GM18870 (cell line): Measurements from ENCODE around the gene MAP3K14.

Experiments used
- ATAC-seq: cut with Tn5 transposase; IDR thresholded peaks from one replicate; pipeline ENCODE4 v1.9.1; 2021; ENCODE audit warnings: moderate library complexity; ENCODE audit not compliant: unreplicated experiment

MAP3K14 gene

DNA sequence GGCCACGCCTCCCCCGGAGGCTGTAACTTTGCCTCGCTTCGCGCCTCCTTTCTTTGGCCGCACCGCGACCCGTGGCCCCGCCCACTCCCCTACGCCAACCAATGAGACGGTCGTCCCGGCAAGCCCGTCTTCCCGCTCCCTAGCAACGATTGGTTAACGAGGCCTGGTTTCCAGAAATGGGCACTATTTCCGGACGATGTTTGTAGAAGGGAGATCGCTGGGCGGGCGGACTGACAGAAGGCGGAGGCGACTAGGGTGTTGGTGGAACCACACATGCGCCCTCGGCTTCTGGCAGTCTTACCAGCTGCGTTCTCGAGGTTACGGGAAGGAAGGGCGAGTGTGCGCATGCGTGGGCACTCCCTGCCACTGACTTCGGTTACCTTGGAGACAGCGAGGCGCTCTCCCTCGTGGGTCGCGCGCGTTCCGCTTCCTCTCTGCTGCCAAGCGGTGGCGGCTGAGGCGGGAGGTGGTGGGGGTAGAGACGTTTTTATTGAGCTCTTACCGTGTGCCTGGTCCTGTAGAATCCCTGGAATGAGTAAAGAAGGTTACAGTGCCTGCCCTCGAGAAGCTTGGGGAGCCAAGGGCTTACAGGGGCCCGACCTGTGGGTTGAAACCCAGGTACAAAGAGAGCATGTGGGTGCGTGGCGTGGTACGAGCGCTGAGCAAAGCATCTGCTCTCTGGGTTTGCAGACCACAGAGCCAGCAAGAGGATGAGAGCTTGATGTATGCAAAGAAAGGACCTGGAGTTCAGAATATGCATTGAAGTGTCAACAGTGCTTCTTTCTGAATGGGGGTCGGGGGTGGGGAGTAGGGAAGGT lies 500 bp upstream of the MAP3K14 start:
- ATAC-seq: peak; percentile 83

DNA sequence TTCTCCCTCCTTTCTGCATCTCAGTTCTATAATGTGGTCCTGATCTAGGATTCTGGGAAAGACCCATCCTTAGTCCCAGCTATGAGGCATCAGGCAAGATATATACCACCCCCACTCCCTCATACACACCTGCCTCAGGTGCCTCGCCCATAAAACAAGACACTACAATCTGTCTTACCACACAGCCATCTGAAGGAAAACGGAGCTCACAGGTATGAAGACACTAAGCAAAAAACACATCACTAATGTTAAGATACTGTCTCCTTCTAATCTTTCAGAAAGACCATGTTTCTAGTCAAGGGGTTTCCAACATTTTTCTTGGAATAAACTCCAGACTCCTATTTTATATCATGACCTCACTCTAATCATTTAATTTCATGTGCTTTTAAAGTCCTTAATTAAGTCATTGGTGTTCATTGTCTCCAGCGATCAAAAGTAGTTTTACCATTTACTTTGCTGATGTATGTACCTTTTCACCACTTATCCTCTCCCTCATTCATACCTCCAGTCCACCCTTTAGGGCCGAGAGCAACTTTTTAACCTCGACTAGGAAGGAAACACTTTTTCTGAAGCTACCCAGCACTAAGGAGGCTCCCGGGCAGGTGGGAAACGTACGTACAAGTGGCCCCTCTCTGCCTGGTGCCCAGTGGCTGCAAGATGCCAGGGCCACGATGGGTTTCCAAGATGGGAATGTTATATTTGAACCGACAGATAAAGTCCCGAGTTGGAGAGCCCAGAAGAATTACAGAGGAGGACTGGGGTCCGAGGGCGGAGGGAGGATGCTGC lies 979 bp downstream of the MAP3K14 start:
- ATAC-seq: no peak

DNA sequence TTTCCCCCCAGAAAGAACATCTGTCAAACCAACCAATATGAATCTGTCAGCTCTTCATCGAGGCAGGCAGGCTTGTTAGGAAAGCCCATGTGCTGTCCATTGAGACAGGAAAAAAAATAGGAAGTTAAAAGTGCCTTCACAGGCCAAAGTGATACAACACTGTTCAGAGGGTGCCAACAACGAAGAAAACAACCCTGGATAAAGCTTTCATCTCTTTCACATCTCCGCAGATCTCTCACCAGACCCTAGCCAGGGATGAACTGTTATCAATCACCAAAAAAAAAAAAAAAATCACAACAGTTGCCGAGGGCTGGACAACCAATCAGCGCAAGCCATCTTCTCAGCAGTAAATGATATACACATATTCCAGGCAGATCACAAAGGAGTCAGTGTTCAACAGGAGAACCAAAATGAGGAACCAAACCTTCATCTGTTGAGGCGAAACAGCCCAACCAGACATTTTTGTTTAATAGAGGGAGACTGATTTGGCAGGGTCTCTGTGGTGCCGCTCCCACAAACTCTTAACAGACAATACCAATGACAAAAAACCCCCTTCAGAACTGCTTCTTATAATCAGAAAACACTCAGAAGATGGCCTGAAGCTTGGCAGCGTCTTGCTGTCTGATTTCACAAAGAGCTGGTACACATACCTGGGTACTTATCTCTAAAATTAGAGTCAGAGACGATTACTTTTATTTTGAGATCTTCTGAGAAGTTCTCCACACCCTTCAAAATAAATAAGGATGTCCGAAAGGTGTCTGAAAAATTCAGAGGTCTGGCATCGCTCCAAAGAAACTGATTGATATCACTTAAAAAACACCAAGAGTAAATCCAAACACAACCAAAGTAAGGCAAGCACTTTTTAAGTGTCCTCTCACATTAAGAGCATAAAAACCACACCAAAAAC lies 1.8 kb downstream of the MAP3K14 start:
- no peak for ATAC-seq

DNA sequence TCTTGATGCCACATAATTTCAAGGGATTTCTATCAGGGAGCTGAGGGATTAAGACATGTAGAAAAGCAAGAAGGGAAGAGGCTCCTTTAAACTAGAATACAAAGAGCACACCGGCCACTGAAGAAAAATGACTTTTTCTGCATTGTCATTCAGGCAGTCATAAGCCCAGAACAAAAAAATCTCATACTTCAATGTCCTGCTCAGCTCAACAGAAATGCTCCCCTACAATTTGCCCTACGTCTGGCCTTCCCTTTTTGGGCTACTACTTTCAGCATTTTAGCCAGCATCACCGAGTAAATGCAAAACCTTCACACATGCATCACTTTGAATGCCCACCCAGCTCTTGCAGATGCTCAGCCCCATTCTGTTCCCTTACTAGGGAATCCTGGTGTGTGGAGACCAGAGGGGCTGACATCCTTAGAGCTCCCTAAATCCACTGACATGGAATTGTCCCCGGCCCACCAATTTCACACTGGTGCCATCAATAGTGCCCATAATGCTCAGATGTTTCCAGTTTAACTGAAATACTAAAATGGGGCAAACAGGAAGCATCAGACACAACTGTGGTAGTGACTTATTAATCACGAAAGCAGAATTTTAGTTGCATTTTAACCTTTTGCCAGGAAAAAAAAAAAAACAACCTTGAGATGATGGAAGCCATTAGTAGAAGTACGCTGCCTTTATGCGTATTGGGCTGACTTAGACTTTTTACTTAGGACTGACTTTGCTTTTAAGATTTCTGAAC lies 2.7 kb downstream of the MAP3K14 start:
- no peak for ATAC-seq

DNA sequence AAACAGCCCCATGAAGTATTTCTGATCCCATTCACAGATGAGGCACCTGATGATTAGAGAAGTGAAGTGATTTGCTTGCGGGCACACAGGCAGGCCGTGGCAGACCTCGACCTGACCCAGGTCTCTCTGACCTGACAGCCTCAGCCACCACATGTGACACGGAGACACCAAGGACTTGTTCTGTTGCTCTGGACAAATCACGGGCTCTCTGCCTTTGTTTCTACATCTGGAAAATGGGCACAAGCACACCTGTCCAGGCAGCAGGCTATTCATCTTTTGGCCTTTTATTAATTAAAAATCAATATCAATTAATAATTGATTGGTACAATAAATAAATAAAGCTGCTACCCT lies 3.4 kb downstream of the MAP3K14 start:
- no peak for ATAC-seq

DNA sequence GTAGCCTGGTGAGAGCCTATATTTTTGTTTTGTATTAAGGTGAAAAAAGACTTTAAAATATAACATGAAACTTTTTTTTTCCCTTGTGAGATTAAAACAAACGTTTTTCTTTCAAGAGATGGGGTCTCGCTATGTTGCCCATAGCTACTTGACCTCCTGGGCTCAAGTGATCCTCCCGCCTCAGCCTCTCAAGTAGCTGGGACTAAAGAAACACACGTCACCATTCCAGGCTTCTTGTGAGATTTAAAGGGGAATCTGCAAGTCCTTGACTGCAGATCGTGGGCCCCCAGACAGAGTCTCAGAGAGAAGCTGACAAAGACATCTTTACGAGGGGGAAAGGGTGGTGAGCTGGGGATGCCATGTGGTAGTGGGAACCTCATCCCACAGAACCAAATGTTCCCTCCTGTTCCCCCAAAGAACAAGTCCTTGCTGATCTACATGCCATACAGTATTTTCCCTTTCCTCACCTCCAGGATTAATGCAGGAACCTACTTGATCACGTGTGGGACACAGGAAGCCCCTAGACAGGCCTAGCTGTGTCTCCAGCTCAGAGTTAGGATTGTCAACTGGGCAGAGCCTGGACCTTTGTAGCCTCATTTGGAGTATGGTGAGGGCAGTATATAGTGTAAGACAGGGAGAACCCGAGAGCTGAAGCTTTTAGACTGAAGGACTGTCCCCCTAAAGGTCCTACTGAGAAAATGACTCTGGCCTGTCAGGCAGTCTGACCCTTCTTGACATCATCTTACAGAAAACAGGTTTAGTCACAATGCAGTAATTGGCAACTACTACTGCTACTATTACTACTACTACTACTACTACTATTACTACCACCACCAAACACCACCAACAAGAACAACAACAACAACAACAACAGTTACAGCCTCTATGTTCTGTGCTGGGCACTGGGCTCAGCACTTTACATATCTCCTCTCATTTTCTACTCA lies 4.1 kb downstream of the MAP3K14 start:
- no peak for ATAC-seq

DNA sequence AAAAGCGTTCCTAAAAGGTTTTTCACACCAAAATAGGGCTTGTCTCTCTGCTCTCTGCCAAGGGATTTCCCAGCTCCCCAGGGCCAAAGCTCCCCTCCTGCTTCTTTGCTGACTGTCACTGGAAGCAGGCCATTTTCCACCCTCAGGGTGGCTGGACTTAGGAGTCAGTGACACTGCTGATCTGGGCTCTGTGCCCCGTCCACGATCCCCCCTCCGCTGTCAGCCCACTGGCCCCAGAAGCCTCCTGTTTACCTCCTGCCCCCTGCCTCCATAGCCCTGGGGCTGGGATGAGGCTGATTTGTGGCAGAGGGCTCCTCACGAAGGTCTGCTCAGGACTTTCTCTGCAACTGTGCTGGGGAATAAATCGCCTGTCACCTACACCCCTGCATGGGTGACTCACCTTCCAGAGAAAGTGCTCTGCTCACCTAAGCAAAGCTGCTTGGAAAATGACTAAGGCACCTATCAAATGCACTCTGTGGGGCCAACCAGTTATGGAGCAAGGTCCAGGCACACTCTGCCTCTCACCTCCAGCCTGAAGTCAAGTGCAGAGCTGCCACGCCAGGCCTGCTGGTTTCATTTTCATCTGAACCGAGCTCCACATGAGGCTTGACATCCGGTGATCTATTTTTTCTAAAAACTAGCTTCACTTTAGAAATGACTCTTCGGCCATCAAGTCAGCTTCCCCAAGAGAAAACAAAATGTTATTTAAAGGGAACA lies 4.9 kb downstream of the MAP3K14 start:
- ATAC-seq: no peak

DNA sequence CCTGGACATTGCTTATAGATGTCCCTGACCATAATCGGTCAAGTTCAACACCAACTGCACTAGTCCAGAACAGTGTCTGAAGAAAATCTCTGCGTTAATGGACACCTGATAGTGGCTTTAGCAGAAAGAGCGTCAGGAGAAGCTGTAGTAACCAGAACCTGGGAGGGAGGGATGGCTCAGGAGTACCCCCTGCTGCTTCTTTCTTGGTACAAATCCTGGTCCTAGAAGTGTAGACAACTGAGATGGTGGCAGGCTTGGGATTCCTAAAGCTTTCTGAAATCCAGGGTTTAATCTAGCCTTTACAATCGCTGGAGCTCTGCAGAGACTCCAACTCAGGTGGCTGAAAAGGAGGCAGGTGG lies 5.4 kb downstream of the MAP3K14 start:
- ATAC-seq: no peak

DNA sequence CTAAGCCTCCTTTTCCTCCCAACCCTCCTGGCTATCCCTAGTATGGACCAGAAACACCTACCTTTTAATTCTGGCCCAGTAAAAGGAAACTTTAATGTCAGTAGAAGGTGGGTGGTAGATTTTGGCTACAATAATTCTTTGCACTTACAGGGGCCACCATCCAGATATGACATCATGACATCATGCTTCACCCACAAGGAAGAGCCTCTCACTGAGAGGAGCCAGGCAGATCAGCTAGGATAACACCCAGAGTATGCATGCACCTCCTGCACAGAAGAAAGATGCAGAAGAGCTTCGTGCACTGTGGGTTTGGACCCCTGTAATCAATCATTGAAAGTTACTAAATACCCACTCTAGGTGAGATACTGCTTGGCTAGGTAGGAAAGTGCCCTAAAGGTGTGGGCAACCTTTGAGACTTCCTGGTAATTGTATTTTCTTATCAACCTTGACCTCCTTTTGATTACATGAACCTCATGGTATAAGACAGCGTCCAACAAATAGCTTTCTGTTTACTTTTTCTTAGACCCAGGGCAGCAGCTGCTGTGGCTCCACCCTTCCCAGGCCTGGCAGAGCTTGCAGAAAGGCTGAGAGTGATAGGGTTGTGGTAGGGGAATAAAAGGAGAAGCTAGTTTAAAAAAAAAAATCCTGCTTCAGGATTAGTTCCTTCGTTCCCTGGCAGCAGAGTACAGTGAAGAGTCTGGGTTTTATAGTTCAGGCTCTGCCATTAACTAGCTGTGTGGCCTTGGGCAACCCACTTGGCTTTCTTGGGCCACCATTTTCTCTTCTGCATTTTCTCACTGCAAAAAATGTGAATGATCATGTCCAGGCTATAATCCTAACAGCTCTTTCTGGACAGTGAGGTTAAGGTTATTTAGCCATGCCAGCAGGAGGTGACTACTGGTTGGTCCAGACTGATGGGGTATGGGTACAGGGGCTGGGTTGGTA lies 6.2 kb downstream of the MAP3K14 start:
- no peak for ATAC-seq

DNA sequence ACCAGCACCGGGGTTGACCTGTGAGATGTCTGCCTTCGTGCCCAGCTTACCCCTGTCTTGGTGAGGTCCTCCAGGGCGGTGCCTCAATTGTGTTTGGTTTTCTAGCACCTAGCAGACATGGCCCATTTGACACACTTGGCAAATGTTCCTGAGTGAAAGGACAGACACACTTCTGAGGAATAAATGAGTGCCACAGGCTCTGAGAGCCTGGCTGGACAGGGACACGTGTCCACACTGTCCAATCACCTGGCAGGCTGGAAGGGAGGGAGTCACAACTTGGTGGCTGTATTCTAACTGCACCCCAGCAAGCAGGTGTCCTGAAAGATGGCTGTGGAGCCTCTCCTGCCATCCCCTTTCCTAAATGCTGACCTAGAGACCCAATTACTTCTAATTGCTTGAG lies 7.4 kb downstream of the MAP3K14 start:
- ATAC-seq: no peak

DNA sequence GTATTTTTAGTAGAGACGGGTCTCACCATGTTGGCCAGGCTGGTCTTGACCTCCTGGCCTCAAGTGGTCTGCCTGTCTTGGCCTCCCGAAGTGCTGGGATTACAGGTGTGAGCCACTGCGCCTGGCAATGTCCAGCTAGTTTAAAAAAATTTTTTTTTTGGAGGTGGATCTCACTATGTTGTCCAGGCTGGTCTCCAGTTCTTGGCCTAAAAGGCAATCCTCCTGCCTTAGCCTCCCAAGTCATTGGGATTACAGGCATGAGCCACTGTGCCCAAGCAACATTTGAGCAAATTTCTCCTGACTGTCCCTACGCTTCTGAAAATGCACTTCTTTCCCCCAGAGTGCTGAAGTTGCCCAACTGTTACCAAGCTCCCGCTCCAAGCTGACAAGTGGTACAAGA lies 8.0 kb downstream of the MAP3K14 start:
- ATAC-seq: no peak

DNA sequence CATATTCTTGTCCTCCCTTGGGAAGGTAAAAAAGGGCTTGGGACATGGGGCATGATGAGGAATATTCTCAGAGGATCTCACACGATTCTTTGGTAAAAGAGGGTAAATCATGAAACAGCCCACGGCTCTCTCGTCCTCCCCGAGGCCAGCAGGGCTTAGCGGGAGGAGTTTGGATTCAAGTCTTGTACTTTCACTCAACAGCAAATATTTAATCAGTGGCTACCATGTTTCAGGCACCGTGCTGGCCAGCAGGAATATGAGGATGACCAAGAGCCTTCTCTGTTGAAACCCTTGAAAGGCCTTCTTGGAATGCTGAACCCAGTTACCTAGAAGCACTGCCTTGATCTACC lies 8.8 kb downstream of the MAP3K14 start:
- no peak for ATAC-seq

DNA sequence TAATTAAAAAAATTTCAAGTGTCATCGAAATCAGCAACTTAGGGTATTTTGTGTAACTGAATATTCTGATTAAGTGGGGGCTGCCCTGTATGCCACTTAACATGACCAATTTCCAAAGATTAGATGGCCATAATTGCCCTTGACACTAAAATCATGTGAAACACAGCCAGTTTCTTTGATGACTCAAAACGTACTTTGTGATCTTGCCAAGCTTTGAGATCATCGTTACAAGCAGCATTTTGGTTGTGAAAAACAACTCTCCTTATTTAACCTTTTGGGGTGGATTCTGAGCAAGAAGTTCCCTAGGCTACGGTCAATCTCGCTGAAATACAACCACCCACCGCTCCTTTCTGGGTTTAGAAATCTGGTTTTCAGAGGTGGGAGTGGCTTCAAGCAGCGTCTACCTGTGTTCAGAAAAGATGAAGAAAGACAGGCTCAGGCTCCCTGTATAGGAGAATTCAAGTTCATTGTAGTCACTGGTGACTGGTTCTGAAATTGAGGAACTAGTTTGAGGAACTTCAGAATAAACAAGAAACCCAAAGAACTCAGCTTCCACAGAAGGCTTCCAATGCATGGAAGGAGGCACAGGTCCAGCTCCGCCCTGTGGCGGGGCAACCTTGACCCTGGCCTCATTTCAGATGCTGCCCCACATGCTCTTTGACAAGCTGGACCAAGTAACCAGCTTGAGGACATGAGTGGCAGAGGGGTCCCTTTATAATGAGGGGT lies 9.4 kb downstream of the MAP3K14 start:
- no peak for ATAC-seq

DNA sequence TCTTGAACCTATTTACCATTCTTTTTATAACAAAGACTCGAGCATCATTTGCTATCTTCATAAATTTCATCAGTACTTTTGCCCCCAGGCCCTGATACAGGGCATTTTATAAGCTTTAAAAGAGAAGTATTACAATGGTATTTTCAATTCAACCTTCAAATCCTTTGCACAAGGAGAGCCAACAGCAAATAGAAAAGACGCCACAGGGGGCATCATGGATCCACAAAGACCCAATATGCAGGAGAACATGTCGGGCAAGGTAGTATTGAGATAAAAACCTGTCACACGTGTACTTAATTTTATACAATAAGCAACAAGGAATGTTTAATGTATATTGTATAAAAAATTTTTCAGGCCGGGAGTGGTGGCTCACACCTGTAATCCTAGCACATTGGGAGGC lies 10.2 kb downstream of the MAP3K14 start:
- ATAC-seq: no peak

DNA sequence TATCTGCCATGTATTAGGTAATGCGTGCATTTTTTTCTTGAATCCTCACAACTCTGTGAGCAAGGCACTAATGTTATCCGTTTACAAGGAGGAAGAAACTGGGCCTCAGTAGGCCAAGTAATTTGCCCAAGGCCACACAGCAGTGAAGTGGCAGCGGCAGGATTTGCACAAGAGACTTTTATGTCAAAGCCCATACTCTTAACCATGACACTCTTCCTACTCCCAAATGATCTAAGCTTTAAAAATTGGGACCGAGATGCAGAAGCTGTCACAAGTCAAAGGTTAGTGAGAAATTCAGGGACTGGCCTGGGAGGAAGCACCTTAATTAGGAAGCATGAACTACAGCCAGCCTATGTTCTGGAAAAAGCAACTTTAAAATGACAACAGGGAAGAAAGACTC lies 10.7 kb downstream of the MAP3K14 start:
- no peak for ATAC-seq

DNA sequence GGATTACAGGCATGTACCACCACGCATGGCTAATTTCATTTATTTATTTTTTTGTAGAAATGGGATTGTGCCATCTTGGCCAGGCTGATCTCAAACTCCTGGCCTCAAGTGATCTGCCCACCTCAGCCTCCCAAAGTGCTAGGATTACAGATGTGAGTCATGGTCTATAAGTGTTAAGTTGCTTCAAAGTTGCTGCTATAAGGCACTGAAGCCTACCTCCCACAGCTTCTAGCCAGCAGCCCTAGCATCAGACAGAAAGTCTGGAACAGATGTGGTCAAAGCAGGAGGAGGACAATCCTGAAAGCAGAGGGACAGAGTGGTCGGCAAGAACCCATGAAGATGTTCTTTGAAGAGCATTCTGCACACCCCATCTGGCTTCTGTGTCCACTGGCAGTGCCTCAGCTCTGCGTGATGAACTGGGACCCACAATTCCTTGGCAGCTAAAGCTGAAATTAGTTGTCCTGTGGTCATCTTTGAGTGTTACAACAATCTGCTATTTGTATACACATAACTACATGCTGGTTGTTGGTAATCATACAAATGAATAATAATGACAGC lies 11.2 kb downstream of the MAP3K14 start:
- ATAC-seq: no peak

DNA sequence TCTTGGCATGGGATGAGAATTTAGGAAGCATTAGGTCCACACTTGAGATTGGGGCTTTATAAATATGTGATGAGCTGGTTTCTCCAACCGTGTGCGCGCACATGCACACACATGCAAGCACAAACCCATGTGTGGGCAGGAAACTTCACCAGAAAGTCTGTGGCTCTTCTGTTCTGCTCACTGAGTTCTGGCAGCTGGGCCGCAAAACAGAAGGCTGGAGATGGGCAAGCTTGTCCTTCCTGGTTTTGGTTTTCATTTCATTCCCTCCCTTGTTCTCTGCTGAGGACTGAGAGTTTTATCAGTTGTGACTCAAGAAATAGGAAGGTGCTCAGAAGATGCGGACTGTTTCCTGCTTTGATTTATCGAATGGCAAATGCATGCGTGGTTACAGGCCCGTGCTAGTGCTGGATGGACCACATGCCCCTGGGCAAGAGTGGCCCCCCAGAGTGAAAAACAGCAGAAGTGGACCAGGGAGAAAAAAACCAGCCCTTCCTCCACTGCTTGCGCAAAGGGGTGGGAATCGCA lies 14.1 kb downstream of the MAP3K14 start:
- peak; percentile 47 for ATAC-seq
